ENCODE results near the gene NUPR2. TPM values are rescaled to one million over a fixed set of nuclear protein-coding genes. Genes with fewer than 3 reads are reported as not detected.
"Not testable (repeated sequence)": the region's sequence is repeated elsewhere in the genome, so short reads cannot be mapped to it uniquely, and the experiment has no call there.

The NUPR2 gene
- total and polyA plus RNA-seq, 2 of the 4 experiments (the other 2 are of a cell fraction): not detected

DNA sequence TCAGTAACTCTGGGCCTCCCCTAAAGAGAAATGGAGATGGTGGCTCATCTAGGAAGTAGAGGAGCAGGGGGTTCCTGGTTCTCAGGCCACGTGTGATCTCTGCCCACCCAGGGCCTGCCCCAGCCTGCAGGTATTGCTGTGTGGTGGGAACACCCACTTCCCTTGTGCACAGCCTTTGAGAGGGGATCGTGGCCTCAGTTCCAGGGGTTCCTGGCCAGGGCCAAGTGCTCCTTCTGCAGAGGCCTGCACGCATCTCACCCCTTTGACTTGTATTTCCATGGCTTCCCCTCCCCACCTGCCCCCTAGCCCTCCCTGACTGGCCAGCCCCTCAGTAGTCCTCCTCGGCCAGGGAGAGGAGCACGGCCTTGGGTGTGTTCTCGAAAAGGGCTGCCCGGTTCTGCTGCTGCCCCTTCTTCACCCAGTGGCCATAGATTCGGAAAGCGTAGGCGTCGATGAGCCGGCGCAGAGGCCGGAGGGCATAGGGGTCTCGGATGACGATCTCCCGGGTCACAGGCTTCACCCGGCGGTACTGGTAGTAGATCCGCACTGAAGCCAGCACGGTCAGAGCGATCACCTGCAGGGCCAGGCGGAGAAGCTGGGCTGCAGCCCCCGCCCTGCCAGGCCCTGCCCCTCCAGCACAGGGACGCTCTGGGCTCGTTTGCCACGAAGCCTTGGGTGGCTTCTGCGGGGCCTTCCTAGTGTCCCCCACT, 35.3 kb downstream of the NUPR2 start:
- H3K4me1 ChIP-seq (ENCODE audit: control insufficient read depth, insufficient read depth, low read length); H3K4me3 ChIP-seq (ENCODE audit: insufficient read depth, low read depth, low read length); intact Hi-C loops (cut with micrococcal nuclease); H4K8ac ChIP-seq (ENCODE audit: low read depth in 2 of 2, low read length in 2 of 2); DNase-seq; H3K4me2 ChIP-seq (ENCODE audit: low read depth, low read length); H4K5ac ChIP-seq (ENCODE audit: low read depth, low read length); H3K56ac ChIP-seq (ENCODE audit: extremely low read depth, insufficient read depth, low read length); H2AK9ac ChIP-seq (replicated peaks; ENCODE audit: low read depth, low read length, poor library complexity); H3K9ac ChIP-seq (ENCODE audit: low read depth, low read length); H2AFZ ChIP-seq (replicated peaks; ENCODE audit: low read length, poor library complexity); H3K9me3 ChIP-seq (ENCODE audit: control insufficient read depth, insufficient read depth, low read length); H3K4ac ChIP-seq (ENCODE audit: low read depth, low read length); H2AK5ac ChIP-seq (ENCODE audit: low read depth, low read length); H2BK20ac ChIP-seq (ENCODE audit: low read depth, low read length); H3K9me1 ChIP-seq (ENCODE audit: insufficient read depth, low read length); H3K18ac ChIP-seq (ENCODE audit: low read depth, low read length); H3K27me3 ChIP-seq (ENCODE audit: control insufficient read depth, insufficient read depth, low read length); POLR2A ChIA-PET (ENCODE audit: unreplicated experiment); H4K91ac ChIP-seq (ENCODE audit: insufficient read depth, low read depth, low read length); H3K27ac ChIP-seq (ENCODE audit: insufficient read depth, low read length); dilution Hi-C loops (cut with HindIII; ENCODE audit: low sequenced_read_pairs, unreplicated experiment); CTCF ChIA-PET; H3K79me1 ChIP-seq (ENCODE audit: low read depth in 1 of 2, low read length in 2 of 2); ATAC-seq (ENCODE audit: low read depth); H2BK120ac ChIP-seq (ENCODE audit: low read depth, low read length); H2BK15ac ChIP-seq (ENCODE audit: low read depth, low read length); BruUV-seq (replicated peaks); H4K20me1 ChIP-seq (ENCODE audit: insufficient read depth, low read length); H2BK5ac ChIP-seq (ENCODE audit: low read depth, low read length, poor library complexity, severe bottlenecking); H3K14ac ChIP-seq (replicated peaks; ENCODE audit: low read depth, low read length); H3K23ac ChIP-seq (ENCODE audit: low read depth, low read length): not testable (repeated sequence)
- in situ Hi-C loops (cut with MboI; ENCODE audit: low sequenced_read_pairs): loop anchor here (25.0 kb wide), 2 partner anchors 794 to 1319 kb away; partner anchors contain the start of gene SEC61G
- H3K36me3 ChIP-seq (ENCODE audit: control insufficient read depth, insufficient read depth, low read length): peaks cover 21% of the 10 kb centered on the region; the same call in 1 of the 2 replicates
- WGBS, 2 experiments (ENCODE audit: extremely low coverage in 2 of 2, insufficient read length in 1 of 2): 96% methylated on average over 15 of the region's 28 CpGs; no CpG with 5 or more reads in 1 of the 2 experiments

All from IMR-90 (cell line).